Upper lobe of right lung (tissue), 1 donor: Measurements from ENCODE around the gene HOATZ. TPM values are rescaled to one million over a fixed set of nuclear protein-coding genes. Genes with fewer than 3 reads are reported as not detected.

ENCODE experiments used
- ATAC-seq: fragments of 200-7000 bp; cut with Tn5 transposase; one replicate; pipeline ENCODE4 v1.9.1; 2020; ENCODE audit warnings: mild to moderate bottlenecking, moderate library complexity
- DNase-seq: peaks from one replicate; pipeline ENCODE4 v3.0.0-alpha.2; 2020
- H3K27ac ChIP-seq: fragments of 200-600 bp; one replicate; pipeline ENCODE4 v1.8.0; 2022
- H3K27me3 ChIP-seq: fragments of 200-600 bp; one replicate; pipeline ENCODE4 v1.8.0; 2022; ENCODE audit warnings: mild to moderate bottlenecking
- H3K36me3 ChIP-seq: fragments of 200-600 bp; one replicate; pipeline ENCODE4 v1.8.0; 2022
- H3K4me1 ChIP-seq: fragments of 200-600 bp; one replicate; pipeline ENCODE4 v1.8.0; 2022
- H3K4me3 ChIP-seq: fragments of 200-600 bp; one replicate; pipeline ENCODE4 v1.8.0; 2022; ENCODE audit warnings: mild to moderate bottlenecking
- H3K9me3 ChIP-seq: fragments of 200-600 bp; one replicate; pipeline ENCODE4 v1.8.0; 2022
- intact Hi-C: fragments of 100-400 bp; cut with DNase I; formaldehyde crosslinking; loops from one replicate; pipeline ENCODE4 v1.11.0; 2022
- total RNA-seq: library from RNA; stranded (reverse); fragmentation: NEBNext Ultra II Directional; extraction: Animal tissue kit (Norgen Biotek cat#: 25700); gene quantifications from one replicate; pipeline ENCODE4 v1.2.1, GENCODE V29; 2021
- TF ChIP-seq, protein P1 (sequence below): fragments of 200-600 bp; IDR thresholded peaks from one replicate; pipeline ENCODE4 v1.8.0; 2022; ENCODE audit warnings: antibody characterized with exemption
- donor health status: DM: no; HTN: yes; CAD: no; lungs with severe emphysema.

HOATZ gene
- total RNA-seq, 1 donor from 2014 or later, result not detected

GRCh38 chr11:111490496-111490895 lies 24.1 kb upstream of the HOATZ start:
- Histone ChIP-seq H3K4me1 (no peaks in the 10 kb centered on the region), H3K36me3 (no peaks in the 10 kb centered on the region)

DNA sequence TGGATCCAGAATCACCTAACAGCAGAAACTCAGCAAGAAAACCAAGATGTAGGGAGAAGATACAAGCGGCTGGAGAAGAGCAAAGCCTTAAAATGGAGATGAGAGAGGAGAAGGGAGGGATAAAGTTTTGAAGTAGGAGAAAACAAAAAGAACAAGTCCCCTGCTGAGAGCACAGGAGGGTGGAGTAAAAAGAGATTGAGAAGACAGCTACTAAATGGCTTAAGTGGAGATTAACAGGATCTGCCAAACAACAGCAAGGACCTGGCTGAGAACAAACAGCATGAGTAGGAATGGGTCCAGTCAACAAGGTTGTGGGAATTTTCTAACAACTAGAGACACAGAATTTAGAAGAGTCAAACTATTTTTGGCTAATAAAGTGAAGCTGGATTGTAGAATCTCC lies 20.5 kb upstream of the HOATZ start:
- intact Hi-C loops, result no loop called here
- no peak overlapping the region for H3K27ac ChIP-seq
- no peaks in the 10 kb centered on the region for H3K27me3 ChIP-seq
- DNase-seq (no peak), ATAC-seq (no peak)
- no peaks in the 10 kb centered on the region for H3K36me3 ChIP-seq
- no peaks in the 10 kb centered on the region for H3K4me1 ChIP-seq
- no peaks in the 10 kb centered on the region for H3K9me3 ChIP-seq
- TF ChIP-seq, protein P1, sequence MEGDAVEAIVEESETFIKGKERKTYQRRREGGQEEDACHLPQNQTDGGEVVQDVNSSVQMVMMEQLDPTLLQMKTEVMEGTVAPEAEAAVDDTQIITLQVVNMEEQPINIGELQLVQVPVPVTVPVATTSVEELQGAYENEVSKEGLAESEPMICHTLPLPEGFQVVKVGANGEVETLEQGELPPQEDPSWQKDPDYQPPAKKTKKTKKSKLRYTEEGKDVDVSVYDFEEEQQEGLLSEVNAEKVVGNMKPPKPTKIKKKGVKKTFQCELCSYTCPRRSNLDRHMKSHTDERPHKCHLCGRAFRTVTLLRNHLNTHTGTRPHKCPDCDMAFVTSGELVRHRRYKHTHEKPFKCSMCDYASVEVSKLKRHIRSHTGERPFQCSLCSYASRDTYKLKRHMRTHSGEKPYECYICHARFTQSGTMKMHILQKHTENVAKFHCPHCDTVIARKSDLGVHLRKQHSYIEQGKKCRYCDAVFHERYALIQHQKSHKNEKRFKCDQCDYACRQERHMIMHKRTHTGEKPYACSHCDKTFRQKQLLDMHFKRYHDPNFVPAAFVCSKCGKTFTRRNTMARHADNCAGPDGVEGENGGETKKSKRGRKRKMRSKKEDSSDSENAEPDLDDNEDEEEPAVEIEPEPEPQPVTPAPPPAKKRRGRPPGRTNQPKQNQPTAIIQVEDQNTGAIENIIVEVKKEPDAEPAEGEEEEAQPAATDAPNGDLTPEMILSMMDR, result no peak
- H3K4me3 ChIP-seq, result no peak overlapping the region

More at GRCh38 chr11:111490496-111490895, 24.1 kb upstream of the HOATZ start:
- H3K27ac ChIP-seq, result no peak overlapping the region
- TF ChIP-seq, protein P1, result no peak
- intact Hi-C loops, result no loop called here
- DNase-seq (no peak), ATAC-seq (no peak)
- H3K27me3 ChIP-seq, result no peaks in the 10 kb centered on the region
- no peak overlapping the region for H3K4me3 ChIP-seq
- no peaks in the 10 kb centered on the region for H3K9me3 ChIP-seq

DNA sequence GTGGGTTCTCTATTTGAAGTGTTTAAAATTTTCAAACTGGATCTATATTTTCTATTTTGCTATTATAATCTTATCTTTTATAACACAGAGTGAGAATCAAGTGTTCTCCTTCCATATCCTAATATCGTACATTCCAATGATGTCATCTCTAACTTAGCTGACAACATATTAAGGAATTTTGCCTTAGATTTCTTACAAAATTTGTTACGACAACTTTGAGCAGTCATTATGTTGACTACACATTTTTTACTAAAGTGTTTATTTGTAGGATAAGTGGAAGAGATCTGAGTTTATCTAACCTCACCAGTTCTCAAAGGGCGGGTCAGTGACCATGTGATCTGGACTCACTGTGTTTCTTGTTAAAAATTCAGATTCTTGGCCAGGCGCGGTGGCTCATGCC lies 15.1 kb upstream of the HOATZ start:
- TF ChIP-seq, protein P1, result no peak
- Histone ChIP-seq H3K27me3 (no peaks in the 10 kb centered on the region), H3K36me3 (no peaks in the 10 kb centered on the region), H3K9me3 (no peaks in the 10 kb centered on the region), H3K4me1 (no peaks in the 10 kb centered on the region), H3K27ac (no peak overlapping the region), H3K4me3 (no peak overlapping the region)
- ATAC-seq (no peak), DNase-seq (no peak)
- intact Hi-C loops, result no loop called here

GRCh38 chr11:111500481-111500880 lies 14.1 kb upstream of the HOATZ start:
- DNase-seq (no peak), ATAC-seq (no peak)
- intact Hi-C loops, result no loop called here
- Histone ChIP-seq H3K36me3 (no peaks in the 10 kb centered on the region), H3K9me3 (no peaks in the 10 kb centered on the region), H3K27ac (no peak overlapping the region), H3K27me3 (no peaks in the 10 kb centered on the region), H3K4me3 (no peak overlapping the region), H3K4me1 (no peaks in the 10 kb centered on the region)
- TF ChIP-seq, protein P1, result no peak

DNA sequence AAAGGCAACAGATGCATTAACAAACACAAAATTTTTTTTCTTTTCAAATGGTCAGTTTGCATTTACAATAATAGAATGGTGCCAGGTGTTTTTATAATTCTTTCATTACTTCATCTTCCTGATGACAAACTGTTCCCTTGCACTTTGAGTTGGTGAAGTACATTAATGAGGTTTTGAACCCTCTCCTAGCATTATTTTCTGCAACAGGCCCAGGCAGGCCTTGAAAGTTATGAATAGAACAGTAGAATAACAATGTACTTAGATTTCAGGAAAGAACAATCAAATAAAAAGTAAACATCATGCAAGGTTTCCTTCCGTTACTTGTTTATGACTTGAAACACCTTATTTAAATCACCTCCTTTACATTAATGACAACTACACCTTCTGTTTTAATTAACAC lies 12.0 kb upstream of the HOATZ start:
- Histone ChIP-seq H3K27me3 (no peaks in the 10 kb centered on the region), H3K4me3 (no peak overlapping the region), H3K4me1 (no peaks in the 10 kb centered on the region), H3K9me3 (no peaks in the 10 kb centered on the region), H3K27ac (no peak overlapping the region), H3K36me3 (no peaks in the 10 kb centered on the region)
- TF ChIP-seq, protein P1, result no peak
- DNase-seq (no peak), ATAC-seq (no peak)
- intact Hi-C loops, result no loop called here

GRCh38 chr11:111510311-111510710 lies 4.3 kb upstream of the HOATZ start:
- Histone ChIP-seq H3K27ac (no peak overlapping the region), H3K4me3 (no peak overlapping the region), H3K9me3 (no peaks in the 10 kb centered on the region), H3K27me3 (peaks cover 43% of the 10 kb centered on the region), H3K4me1 (peaks cover 6% of the 10 kb centered on the region), H3K36me3 (no peaks in the 10 kb centered on the region)
- DNase-seq (no peak), ATAC-seq (no peak)
- TF ChIP-seq, protein P1, result no peak
- intact Hi-C loops, result no loop called here
